HFFc6 (cell line): Measurements from ENCODE around the gene SH2D5. TPM values are rescaled to one million over a fixed set of nuclear protein-coding genes. Genes with fewer than 3 reads are reported as not detected.
"Not testable (repeated sequence)": the region's sequence is repeated elsewhere in the genome, so short reads cannot be mapped to it uniquely, and the experiment has no call there.

Experiments
- DNase-seq: peaks from one replicate; pipeline ENCODE4 v3.0.0-alpha.2; 2018
- H3K27ac Mint-ChIP-seq: 2 replicates; pipeline ENCODE4 v1.8.0; 2020; ENCODE audit warnings: mild to moderate bottlenecking, mixed read lengths
- H3K27me3 Mint-ChIP-seq: 2 replicates; pipeline ENCODE4 v1.8.0; 2021; ENCODE audit warnings: mild to moderate bottlenecking, moderate library complexity, mixed read lengths; ENCODE audit not compliant: insufficient read depth
- H3K36me3 Mint-ChIP-seq: 2 replicates; pipeline ENCODE4 v1.8.0; 2021; ENCODE audit warnings: low read depth, mixed read lengths
- H3K4me1 Mint-ChIP-seq: 2 replicates; pipeline ENCODE4 v1.8.0; 2020; ENCODE audit warnings: low read depth, mixed read lengths
- H3K4me3 Mint-ChIP-seq: 2 replicates; pipeline ENCODE4 v1.8.0; 2020; ENCODE audit warnings: mild to moderate bottlenecking, moderate library complexity, mixed read lengths
- H3K9me3 Mint-ChIP-seq: 2 replicates; pipeline ENCODE4 v1.8.0; 2020; ENCODE audit warnings: mild to moderate bottlenecking, mixed read lengths
- CTCF ChIP-seq: fragments of 200-600 bp; sonication (generic); IDR thresholded peaks from 2 replicates; pipeline ENCODE4 v1.5.0; 2021; ENCODE audit warnings: antibody characterized with exemption, mild to moderate bottlenecking
- total RNA-seq, 6 experiments: library from RNA; stranded (reverse); fragmentation: NEBNext Ultra II Directional; extraction: Animal tissue kit (Norgen Biotek cat#: 25700); gene quantifications; 2 replicates in 1 of 6; 3 replicates in 5 of 6; pipeline ENCODE4 v1.2.3, GENCODE V29; 2021

The SH2D5 gene
- total RNA-seq, 6 experiments from 2014 or later: 12.0 to 15.9 (median 13.2) TPM

GRCh38 chr1:20719871-20720620, 12.5 kb downstream of the SH2D5 start:
- H3K4me1 Mint-ChIP-seq: peaks cover 12% of the 10 kb centered on the region
- no peak overlapping the region for H3K4me3 Mint-ChIP-seq
- no peak for DNase-seq
- TF ChIP-seq CTCF: no peak
- H3K36me3 Mint-ChIP-seq: peaks cover 9% of the 10 kb centered on the region
- H3K27ac Mint-ChIP-seq: no peak overlapping the region
- 0 out of 2 replicates have a peak, but pooled peaks cover under 1% of the 10 kb centered on the region for H3K9me3 Mint-ChIP-seq
- peaks cover 1% of the 10 kb centered on the region; the same call in 1 of the 2 replicates for H3K27me3 Mint-ChIP-seq

GRCh38 chr1:20719261-20719660, 13.2 kb downstream of the SH2D5 start:
- H3K27ac Mint-ChIP-seq: no peak overlapping the region
- H3K36me3 Mint-ChIP-seq: peaks cover 4% of the 10 kb centered on the region; the same call in 1 of the 2 replicates
- H3K4me3 Mint-ChIP-seq: no peak overlapping the region
- peaks cover 8% of the 10 kb centered on the region; the same call in 1 of the 2 replicates for H3K4me1 Mint-ChIP-seq
- no peaks in the 10 kb centered on the region for H3K9me3 Mint-ChIP-seq
- peaks cover 1% of the 10 kb centered on the region; the same call in 1 of the 2 replicates for H3K27me3 Mint-ChIP-seq
- no peak for DNase-seq
- TF ChIP-seq CTCF: no peak

- H3K36me3 Mint-ChIP-seq, H3K4me1 Mint-ChIP-seq, H3K27me3 Mint-ChIP-seq, H3K9me3 Mint-ChIP-seq, DNase-seq: not testable (repeated sequence)
- peak overlapping the region; percentile 49 for H3K27ac Mint-ChIP-seq
- peak overlapping the region; percentile 61 for H3K4me3 Mint-ChIP-seq
Measured at GRCh38 chr1:20718343-20718882, 14.1 kb downstream of the SH2D5 start.

- Mint-ChIP-seq H3K4me1 (peaks cover 8% of the 10 kb centered on the region; the same call in 1 of the 2 replicates), H3K27ac (peak within 1 kb of the TSS; percentile 49), H3K4me3 (peak within 1 kb of the TSS; percentile 74), H3K9me3 (no peaks in the 10 kb centered on the region), H3K36me3 (peaks cover 4% of the 10 kb centered on the region; the same call in 1 of the 2 replicates), H3K27me3 (no peaks in the 10 kb centered on the region)
- no peak for TF ChIP-seq CTCF
- peak; percentile 63 for DNase-seq
Measured at GRCh38 chr1:20717452-20718342, 14.8 kb downstream of the SH2D5 start, which contains the start of gene KIF17. Gene KIF17 (minus strand): TSS chr1:20718007. CDS start chr1:20717706, 301 bp downstream.

- H3K4me1 Mint-ChIP-seq: peaks cover 8% of the 10 kb centered on the region; the same call in 1 of the 2 replicates
- no peaks in the 10 kb centered on the region for H3K27me3 Mint-ChIP-seq
- no peak for TF ChIP-seq CTCF
- H3K9me3 Mint-ChIP-seq: no peaks in the 10 kb centered on the region
- H3K4me3 Mint-ChIP-seq: peak overlapping the region; percentile 74
- H3K27ac Mint-ChIP-seq: no peak overlapping the region
- H3K36me3 Mint-ChIP-seq: no peaks in the 10 kb centered on the region
- no peak for DNase-seq
Measured at GRCh38 chr1:20716232-20716631, 16.3 kb downstream of the SH2D5 start.
